Measurements from ENCODE around the gene CDC42BPG. TPM values are rescaled to one million over a fixed set of nuclear protein-coding genes. Genes with fewer than 3 reads are reported as not detected.

The CDC42BPG gene
- total RNA-seq, 1 experiment from 2014 or later = 21.6 TPM

GRCh38 chr11:64871492-64871891, 27.0 kb upstream of the CDC42BPG start:
- CTCF ChIA-PET = no interaction called here
- POLR2A ChIA-PET = no interaction called here
- peak overlapping the region; percentile 84; the same call in 1 of the 2 replicates for H3K27ac Mint-ChIP-seq

DNA sequence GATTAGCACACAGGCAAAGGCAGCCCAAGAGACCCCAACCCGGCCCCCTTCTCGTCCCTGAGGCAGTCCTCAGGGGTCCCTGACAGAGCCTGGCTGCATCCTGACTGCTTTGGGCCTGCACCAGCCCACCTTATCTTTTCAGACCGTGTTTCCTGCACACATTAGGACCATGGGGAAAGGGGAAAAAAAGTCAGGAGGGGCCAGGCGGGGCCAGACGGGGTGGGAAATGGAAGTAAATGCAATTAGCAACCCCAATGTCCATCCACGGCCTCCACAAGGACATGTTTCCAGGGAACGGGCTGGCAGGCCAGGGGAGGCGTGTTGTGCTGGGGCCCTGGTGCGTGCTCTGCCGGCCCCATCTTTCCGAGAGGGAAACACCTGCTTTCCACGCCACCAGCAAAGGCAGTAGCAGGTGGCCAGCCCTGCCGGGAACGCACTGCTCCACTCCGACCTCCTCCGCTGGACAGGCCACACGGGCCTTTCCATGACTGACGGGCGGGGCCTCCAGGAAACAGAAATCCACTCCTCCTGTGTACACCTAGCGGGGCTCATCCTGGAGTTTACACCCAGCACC, 26.5 kb upstream of the CDC42BPG start:
- H3K9me3 Mint-ChIP-seq = no peaks in the 10 kb centered on the region
- POLR2A ChIA-PET = no interaction called here
- peak overlapping the region; percentile 84; the same call in 1 of the 2 replicates for H3K27ac Mint-ChIP-seq
- CTCF ChIA-PET = interaction anchor here (2.4 to 4.9 kb wide), 3 partner anchors 18 to 22 kb away, joined by 11 to 61 read pairs (median 47); no protein-coding TSS in a partner anchor
- H3K36me3 Mint-ChIP-seq = no peaks in the 10 kb centered on the region; the same call in 1 of the 2 replicates
- DNase-seq (ENCODE audit: low spot score) = no peak
- H3K4me3 Mint-ChIP-seq = no peak overlapping the region
- H3K27me3 Mint-ChIP-seq (ENCODE audit: low read depth) = no peaks in the 10 kb centered on the region
- no peaks in the 10 kb centered on the region for H3K4me1 Mint-ChIP-seq
- no peak for ATAC-seq
- TF ChIP-seq STAT6 (CRISPR knock-in tag; conservative IDR thresholded peaks at IDR 0.05; ENCODE audit: low read depth) = no peak
- no peak for TF ChIP-seq HMGXB4 (CRISPR knock-in tag; IDR thresholded peaks at IDR 0.05)
- TF ChIP-seq ZNF396 (CRISPR knock-in tag; IDR thresholded peaks at IDR 0.05; ENCODE audit: borderline replicate concordance) = no peak
- no peak for TF ChIP-seq PRRX2 (CRISPR knock-in tag; IDR thresholded peaks at IDR 0.05)
- no peak for TF ChIP-seq SMAD4 (CRISPR knock-in tag; IDR thresholded peaks at IDR 0.05)
- no peak for TF ChIP-seq TP53 (CRISPR knock-in tag; IDR thresholded peaks at IDR 0.05)
- TF ChIP-seq ZNF263 (CRISPR knock-in tag; IDR thresholded peaks at IDR 0.05; ENCODE audit: low read depth) = no peak
- no peak for TF ChIP-seq GTF2I (CRISPR knock-in tag; conservative IDR thresholded peaks at IDR 0.05)
- TF ChIP-seq NFE2L1 (CRISPR knock-in tag; IDR thresholded peaks at IDR 0.05) = no peak
- no peak for TF ChIP-seq MYBL2 (CRISPR knock-in tag; IDR thresholded peaks at IDR 0.05)
- no peak for TF ChIP-seq ZNF416 (CRISPR knock-in tag; IDR thresholded peaks at IDR 0.05)

More at GRCh38 chr11:64871492-64871891, 27.0 kb upstream of the CDC42BPG start:
- H3K4me1 Mint-ChIP-seq = peaks cover under 1% of the 10 kb centered on the region; the same call in 1 of the 2 replicates
- ATAC-seq = no peak
- no peak for DNase-seq (ENCODE audit: low spot score)
- TF ChIP-seq ELF4 (CRISPR knock-in tag; IDR thresholded peaks at IDR 0.05; ENCODE audit: low read depth) (no peak), ZBTB21 (CRISPR knock-in tag; IDR thresholded peaks at IDR 0.05; ENCODE audit: borderline replicate concordance) (no peak), ZSCAN18 (CRISPR knock-in tag; IDR thresholded peaks at IDR 0.05) (no peak), CTCF (IDR thresholded peaks at IDR 0.05) (no peak), FOXP4 (CRISPR knock-in tag; IDR thresholded peaks at IDR 0.05) (no peak), KAT7 (CRISPR knock-in tag; IDR thresholded peaks at IDR 0.05; ENCODE audit: borderline replicate concordance) (no peak), NR3C1 (CRISPR knock-in tag; conservative IDR thresholded peaks at IDR 0.05; ENCODE audit: low read depth) (no peak), ZNF416 (CRISPR knock-in tag; IDR thresholded peaks at IDR 0.05) (no peak), ZMAT4 (CRISPR knock-in tag; IDR thresholded peaks at IDR 0.05) (no peak), MXD4 (CRISPR knock-in tag; IDR thresholded peaks at IDR 0.05; ENCODE audit: borderline replicate concordance) (no peak), GTF2I (CRISPR knock-in tag; conservative IDR thresholded peaks at IDR 0.05) (no peak), PRRX2 (CRISPR knock-in tag; IDR thresholded peaks at IDR 0.05) (no peak), SMAD4 (CRISPR knock-in tag; IDR thresholded peaks at IDR 0.05) (no peak), SP1 (CRISPR knock-in tag; conservative IDR thresholded peaks at IDR 0.05) (no peak)
- no peaks in the 10 kb centered on the region for H3K9me3 Mint-ChIP-seq
- no peaks in the 10 kb centered on the region for H3K27me3 Mint-ChIP-seq (ENCODE audit: low read depth)
- H3K4me3 Mint-ChIP-seq = no peak overlapping the region
- no peaks in the 10 kb centered on the region; the same call in 1 of the 2 replicates for H3K36me3 Mint-ChIP-seq
